Loucy (cell line): ENCODE results near the gene HUNK.

Experiments used
- H2AFZ ChIP-seq: fragments of 200-600 bp; sonication (generic); 2 replicates; pipeline ENCODE4 v1.6.0; 2016; ENCODE audit warnings: antibody characterized with exemption, mild to moderate bottlenecking, low read length, moderate library complexity
- H3F3A ChIP-seq: fragments of 200-600 bp; 2 replicates; pipeline ENCODE4 v1.6.0; 2016; ENCODE audit warnings: antibody characterized with exemption, low read depth, mild to moderate bottlenecking
- H3K27me3 ChIP-seq: fragments of 200-600 bp; sonication (generic); 2 replicates; pipeline ENCODE4 v1.6.1; 2014; ENCODE audit warnings: low read length, mild to moderate bottlenecking; ENCODE audit not compliant: insufficient read depth, poor library complexity, severe bottlenecking
- H3K36me3 ChIP-seq: fragments of 200-600 bp; sonication (generic); 2 replicates; pipeline ENCODE4 v1.6.1; 2016; ENCODE audit warnings: low read length; ENCODE audit not compliant: insufficient read depth
- H3K4me1 ChIP-seq: fragments of 200-600 bp; sonication (generic); 2 replicates; pipeline ENCODE4 v1.5.1; 2014; ENCODE audit warnings: low read length, mild to moderate bottlenecking; ENCODE audit not compliant: insufficient read depth, poor library complexity, severe bottlenecking
- H3K4me2 ChIP-seq: fragments of 200-600 bp; sonication (generic); 2 replicates; pipeline ENCODE4 v1.6.0; 2014; ENCODE audit warnings: antibody characterized with exemption, low read length, low read depth, mild to moderate bottlenecking; ENCODE audit not compliant: poor library complexity, severe bottlenecking
- H3K4me3 ChIP-seq: fragments of 200-600 bp; sonication (generic); 2 replicates; pipeline ENCODE4 v1.5.1; 2014; ENCODE audit warnings: low read length, mild to moderate bottlenecking, mixed read lengths; ENCODE audit not compliant: poor library complexity, severe bottlenecking
- H3K79me2 ChIP-seq: fragments of 200-600 bp; sonication (generic); 2 replicates; pipeline ENCODE4 v1.6.1; 2014; ENCODE audit warnings: low read length; ENCODE audit not compliant: insufficient read depth
- H3K9ac ChIP-seq: fragments of 200-600 bp; sonication (generic); 2 replicates; pipeline ENCODE4 v1.6.0; 2014; ENCODE audit warnings: mild to moderate bottlenecking, low read depth, low read length, moderate library complexity; ENCODE audit not compliant: poor library complexity, severe bottlenecking
- H3K9me2 ChIP-seq: fragments of 200-600 bp; sonication (generic); replicated peaks from 2 replicates; pipeline ENCODE4 v1.6.1; 2016; ENCODE audit warnings: low read depth, low read length, mixed read lengths
- H3K9me3 ChIP-seq: fragments of 200-600 bp; sonication (generic); 2 replicates; pipeline ENCODE4 v1.6.1; 2014; ENCODE audit warnings: mild to moderate bottlenecking, antibody characterized with exemption, low read length, low read depth; ENCODE audit not compliant: insufficient read depth
- H4K20me1 ChIP-seq: fragments of 200-600 bp; sonication (generic); 2 replicates; pipeline ENCODE4 v1.6.0; 2014; ENCODE audit warnings: antibody characterized with exemption, low read length, mild to moderate bottlenecking; ENCODE audit not compliant: insufficient read depth, poor library complexity, severe bottlenecking
- EZH2phosphoT487 ChIP-seq: fragments of 200-600 bp; IDR thresholded peaks from 2 replicates; pipeline ENCODE4 v1.6.1; 2018; ENCODE audit warnings: antibody characterized with exemption, mild to moderate bottlenecking, moderate library complexity, borderline replicate concordance
- TF ChIP-seq, protein P1 (sequence below): fragments of 200-600 bp; sonication (generic); conservative IDR thresholded peaks from 2 replicates; pipeline ENCODE4 v1.5.1; 2014; ENCODE audit warnings: mild to moderate bottlenecking, antibody characterized with exemption, low read length

Gene HUNK

DNA sequence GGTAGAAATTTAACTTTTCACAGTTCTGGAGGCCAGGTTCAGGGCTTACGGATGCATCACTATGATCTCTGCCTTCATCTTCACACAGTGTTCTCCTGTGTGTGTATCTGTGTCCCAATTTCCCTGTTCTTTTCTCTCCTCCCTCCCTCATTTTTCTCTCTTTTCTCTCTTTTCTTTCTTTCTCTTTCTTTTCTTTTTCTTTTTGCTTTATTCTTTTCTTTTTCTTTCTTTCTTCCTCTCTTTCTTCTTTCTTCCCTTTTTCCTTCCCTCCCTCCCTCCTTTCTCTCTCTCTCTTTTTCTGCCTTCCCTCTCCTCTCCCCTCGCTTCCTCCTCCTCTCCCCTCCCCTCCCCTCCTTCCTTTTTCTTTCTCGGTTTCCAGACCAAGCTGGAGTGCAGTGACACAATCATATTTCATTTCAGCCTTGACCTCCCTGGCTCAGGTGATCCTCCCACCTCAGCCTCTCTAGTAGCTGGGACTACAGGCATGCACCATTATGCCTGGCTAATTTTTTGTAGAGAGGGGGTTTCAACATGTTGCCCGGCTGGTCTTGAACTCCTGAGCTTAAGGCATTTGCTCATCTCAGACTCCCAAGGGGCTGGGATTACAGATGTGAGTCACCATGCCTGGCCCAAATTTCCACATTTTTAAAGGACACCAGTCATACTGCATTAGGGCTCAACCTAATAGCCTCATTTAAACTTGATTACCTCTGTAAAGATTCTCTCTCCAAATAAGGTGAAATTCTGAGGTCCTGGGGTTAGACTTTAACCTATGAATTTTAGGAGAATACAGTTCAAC, 115.9 kb downstream of the HUNK start:
- Histone ChIP-seq H3K79me2 (no peaks in the 10 kb centered on the region), H3K9me3 (peaks cover 6% of the 10 kb centered on the region; the same call in 1 of the 2 replicates), H3K4me1 (no peaks in the 10 kb centered on the region), H2AFZ (no peak overlapping the region), H4K20me1 (no peaks in the 10 kb centered on the region), H3K36me3 (no peaks in the 10 kb centered on the region), H3K4me2 (no peak overlapping the region), H3K9me2 (no peaks in the 10 kb centered on the region), H3F3A (no peaks in the 10 kb centered on the region), H3K9ac (no peak overlapping the region), H3K4me3 (no peak overlapping the region), H3K27me3 (no peaks in the 10 kb centered on the region)
- no peak for TF ChIP-seq EZH2phosphoT487
- TF ChIP-seq, protein P1, sequence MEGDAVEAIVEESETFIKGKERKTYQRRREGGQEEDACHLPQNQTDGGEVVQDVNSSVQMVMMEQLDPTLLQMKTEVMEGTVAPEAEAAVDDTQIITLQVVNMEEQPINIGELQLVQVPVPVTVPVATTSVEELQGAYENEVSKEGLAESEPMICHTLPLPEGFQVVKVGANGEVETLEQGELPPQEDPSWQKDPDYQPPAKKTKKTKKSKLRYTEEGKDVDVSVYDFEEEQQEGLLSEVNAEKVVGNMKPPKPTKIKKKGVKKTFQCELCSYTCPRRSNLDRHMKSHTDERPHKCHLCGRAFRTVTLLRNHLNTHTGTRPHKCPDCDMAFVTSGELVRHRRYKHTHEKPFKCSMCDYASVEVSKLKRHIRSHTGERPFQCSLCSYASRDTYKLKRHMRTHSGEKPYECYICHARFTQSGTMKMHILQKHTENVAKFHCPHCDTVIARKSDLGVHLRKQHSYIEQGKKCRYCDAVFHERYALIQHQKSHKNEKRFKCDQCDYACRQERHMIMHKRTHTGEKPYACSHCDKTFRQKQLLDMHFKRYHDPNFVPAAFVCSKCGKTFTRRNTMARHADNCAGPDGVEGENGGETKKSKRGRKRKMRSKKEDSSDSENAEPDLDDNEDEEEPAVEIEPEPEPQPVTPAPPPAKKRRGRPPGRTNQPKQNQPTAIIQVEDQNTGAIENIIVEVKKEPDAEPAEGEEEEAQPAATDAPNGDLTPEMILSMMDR = no peak

- Histone ChIP-seq H3K27me3 (no peaks in the 10 kb centered on the region), H3K4me2 (no peak overlapping the region), H3K9me3 (peaks cover 9% of the 10 kb centered on the region; the same call in 1 of the 2 replicates), H3K36me3 (no peaks in the 10 kb centered on the region), H3K9me2 (no peaks in the 10 kb centered on the region), H3K9ac (no peak overlapping the region), H4K20me1 (no peaks in the 10 kb centered on the region), H2AFZ (no peak overlapping the region), H3K4me1 (no peaks in the 10 kb centered on the region), H3K4me3 (no peak overlapping the region), H3K79me2 (no peaks in the 10 kb centered on the region), H3F3A (no peaks in the 10 kb centered on the region)
- TF ChIP-seq, protein P1 = no peak
- TF ChIP-seq EZH2phosphoT487 = no peak
These were observed 118.8 kb downstream of the HUNK start for GRCh38 chr21:31991356-31992331.

DNA sequence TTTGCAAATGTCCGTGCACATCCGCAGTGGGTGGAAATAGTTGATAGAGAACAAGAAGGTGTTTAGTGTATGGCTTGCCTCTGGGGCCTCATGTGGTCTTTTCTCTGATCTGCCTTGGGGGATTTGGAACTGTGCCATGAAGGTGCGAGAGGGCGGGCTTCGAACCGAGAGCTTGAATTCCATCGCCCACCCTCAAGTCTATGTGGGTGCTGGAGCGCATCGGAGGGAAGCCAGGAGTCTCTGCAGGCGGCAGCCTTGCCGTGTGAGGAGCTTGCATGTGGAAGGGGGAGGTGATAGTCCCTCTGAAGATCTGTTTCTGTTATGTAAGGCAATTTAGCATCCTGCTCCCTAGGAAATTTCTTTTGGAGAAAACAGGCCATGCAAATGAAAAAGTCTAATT, 119.6 kb downstream of the HUNK start:
- no peaks in the 10 kb centered on the region for H3K27me3 ChIP-seq
- H3K4me3 ChIP-seq = no peak overlapping the region
- no peak overlapping the region for H3K9ac ChIP-seq
- no peaks in the 10 kb centered on the region for H3K9me2 ChIP-seq
- no peaks in the 10 kb centered on the region for H4K20me1 ChIP-seq
- H3K9me3 ChIP-seq = peaks cover 13% of the 10 kb centered on the region; the same call in 1 of the 2 replicates
- H3K4me2 ChIP-seq = no peak overlapping the region
- TF ChIP-seq, protein P1 = no peak
- no peak for TF ChIP-seq EZH2phosphoT487
- no peaks in the 10 kb centered on the region for H3K4me1 ChIP-seq
- no peak overlapping the region for H2AFZ ChIP-seq
- no peaks in the 10 kb centered on the region for H3K36me3 ChIP-seq
- H3F3A ChIP-seq = no peaks in the 10 kb centered on the region
- H3K79me2 ChIP-seq = no peaks in the 10 kb centered on the region
